ENCODE measurements around the gene KISS1R.
A peak's percentile ranks its signal among the peaks of the same experiment; 100 is the strongest.

Gene KISS1R

DNA sequence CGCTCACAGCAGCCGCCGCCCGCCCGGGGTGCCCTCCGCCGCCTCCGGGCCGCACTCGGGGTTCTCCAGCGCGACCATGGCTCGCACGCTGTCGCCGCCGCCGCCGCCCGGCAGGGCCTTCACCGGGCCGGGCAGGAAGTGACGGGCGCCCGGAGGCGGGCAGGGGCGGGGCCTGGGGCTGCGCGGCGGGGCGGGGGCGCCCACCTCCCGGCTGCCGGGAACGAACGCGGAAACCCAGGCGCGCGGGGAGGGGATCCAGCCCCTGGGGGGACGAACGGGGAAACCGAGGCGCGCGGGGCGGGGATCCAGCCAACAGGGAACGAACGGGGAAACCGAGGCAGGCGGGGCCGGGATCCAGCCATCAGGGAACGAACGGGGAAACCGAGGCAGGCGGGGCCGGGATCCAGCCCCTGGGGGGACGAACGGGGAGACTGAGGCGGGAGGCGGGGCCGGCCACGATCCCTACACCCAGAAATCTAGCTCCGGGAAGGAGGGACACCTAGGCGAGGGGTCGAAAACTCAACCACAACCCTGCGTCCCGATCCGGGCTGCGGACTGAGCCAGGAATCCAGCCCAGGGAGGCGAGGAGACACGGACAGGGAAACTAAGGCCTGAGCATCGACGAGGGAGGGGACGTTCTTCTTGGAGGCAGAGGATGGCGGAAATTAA, 3.9 kb upstream of the KISS1R start, which contains the start of gene R3HDM4:
R3HDM4 (minus strand) TSS at position 140 of the 669 bp plus-strand sequence; CDS start at position 78, 62 bp downstream.
- Histone ChIP-seq H3K9ac (ENCODE audit: low read length) (peak within 1 kb of the TSS; percentile 95), H3K4me3 (ENCODE audit: low read length) (peak within 1 kb of the TSS; percentile 96), H3K79me2 (ENCODE audit: low read length) (peaks cover 52% of the 10 kb centered on the region), H3K4me2 (ENCODE audit: low read length) (peak within 1 kb of the TSS; percentile 95), H3K4me1 (ENCODE audit: low read length) (peaks cover 43% of the 10 kb centered on the region), H4K20me1 (ENCODE audit: insufficient read depth, low read length) (peaks cover 4% of the 10 kb centered on the region; the same call in 1 of the 2 replicates), H3K9me3 (ENCODE audit: insufficient read depth, low read length) (no peaks in the 10 kb centered on the region), H3K36me3 (replicated peaks; ENCODE audit: low read depth, low read length) (peaks cover 17% of the 10 kb centered on the region), H3K27me3 (ENCODE audit: low read depth, low read length) (no peaks in the 10 kb centered on the region), H3K27ac (ENCODE audit: low read length) (peak within 1 kb of the TSS; percentile 80), H2AFZ (ENCODE audit: low read depth, low read length) (no peak within 1 kb of the TSS)
- no peak for TF ChIP-seq EZH2phosphoT487 (IDR thresholded peaks at IDR 0.05; ENCODE audit: low read depth)
- TF ChIP-seq, protein P1, sequence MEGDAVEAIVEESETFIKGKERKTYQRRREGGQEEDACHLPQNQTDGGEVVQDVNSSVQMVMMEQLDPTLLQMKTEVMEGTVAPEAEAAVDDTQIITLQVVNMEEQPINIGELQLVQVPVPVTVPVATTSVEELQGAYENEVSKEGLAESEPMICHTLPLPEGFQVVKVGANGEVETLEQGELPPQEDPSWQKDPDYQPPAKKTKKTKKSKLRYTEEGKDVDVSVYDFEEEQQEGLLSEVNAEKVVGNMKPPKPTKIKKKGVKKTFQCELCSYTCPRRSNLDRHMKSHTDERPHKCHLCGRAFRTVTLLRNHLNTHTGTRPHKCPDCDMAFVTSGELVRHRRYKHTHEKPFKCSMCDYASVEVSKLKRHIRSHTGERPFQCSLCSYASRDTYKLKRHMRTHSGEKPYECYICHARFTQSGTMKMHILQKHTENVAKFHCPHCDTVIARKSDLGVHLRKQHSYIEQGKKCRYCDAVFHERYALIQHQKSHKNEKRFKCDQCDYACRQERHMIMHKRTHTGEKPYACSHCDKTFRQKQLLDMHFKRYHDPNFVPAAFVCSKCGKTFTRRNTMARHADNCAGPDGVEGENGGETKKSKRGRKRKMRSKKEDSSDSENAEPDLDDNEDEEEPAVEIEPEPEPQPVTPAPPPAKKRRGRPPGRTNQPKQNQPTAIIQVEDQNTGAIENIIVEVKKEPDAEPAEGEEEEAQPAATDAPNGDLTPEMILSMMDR (IDR thresholded peaks at IDR 0.05; ENCODE audit: low read depth, low read length): no peak

DNA sequence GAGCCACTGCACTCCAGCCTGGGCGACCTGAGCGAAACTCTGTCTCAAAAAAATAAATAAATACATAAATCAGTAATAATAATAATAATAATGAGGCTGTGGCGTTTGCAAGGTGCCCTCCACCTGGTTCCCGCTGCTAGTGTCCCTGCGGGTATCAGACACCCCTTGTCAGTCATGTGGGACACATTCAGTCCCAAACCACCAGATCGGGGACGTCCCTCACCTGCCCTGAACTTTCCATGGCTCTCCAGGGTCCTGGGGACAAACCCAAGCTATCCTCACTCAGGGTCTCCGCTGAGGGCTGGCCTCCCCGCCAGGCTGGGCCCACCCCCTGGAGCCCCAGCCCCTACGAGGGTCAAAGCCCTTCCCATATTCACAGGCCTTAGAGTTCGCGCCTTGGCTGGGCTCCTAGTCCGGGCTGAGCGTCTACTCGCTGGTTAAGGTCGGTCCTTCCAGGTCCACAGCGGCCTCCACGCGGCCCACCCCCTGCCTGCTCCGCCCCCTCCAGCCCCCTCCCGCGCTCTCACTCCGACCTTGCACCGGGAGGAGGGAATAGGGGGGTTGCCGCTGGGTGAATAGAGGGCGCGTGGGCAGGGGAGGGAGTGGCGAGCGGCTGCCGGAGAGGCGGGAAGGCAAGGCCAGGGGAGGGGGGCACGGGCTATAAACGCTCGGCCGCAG, 349 bp upstream of the KISS1R start:
- Histone ChIP-seq H3K9me3 (ENCODE audit: insufficient read depth, low read length) (no peaks in the 10 kb centered on the region), H3K27ac (ENCODE audit: low read length) (peak overlapping the region; percentile 47), H3K4me1 (ENCODE audit: low read length) (peaks cover 20% of the 10 kb centered on the region), H2AFZ (ENCODE audit: low read depth, low read length) (no peak overlapping the region; the same call in 1 of the 2 replicates), H3K9ac (ENCODE audit: low read length) (peak overlapping the region; percentile 72), H4K20me1 (ENCODE audit: insufficient read depth, low read length) (no peaks in the 10 kb centered on the region), H3K27me3 (ENCODE audit: low read depth, low read length) (no peaks in the 10 kb centered on the region), H3K79me2 (ENCODE audit: low read length) (peaks cover 16% of the 10 kb centered on the region), H3K4me2 (ENCODE audit: low read length) (peak overlapping the region; percentile 93), H3K36me3 (replicated peaks; ENCODE audit: low read depth, low read length) (no peaks in the 10 kb centered on the region), H3K4me3 (ENCODE audit: low read length) (peak overlapping the region; percentile 78)
- TF ChIP-seq EZH2phosphoT487 (IDR thresholded peaks at IDR 0.05; ENCODE audit: low read depth): no peak
- TF ChIP-seq, protein P1 (IDR thresholded peaks at IDR 0.05; ENCODE audit: low read depth, low read length): no peak

DNA sequence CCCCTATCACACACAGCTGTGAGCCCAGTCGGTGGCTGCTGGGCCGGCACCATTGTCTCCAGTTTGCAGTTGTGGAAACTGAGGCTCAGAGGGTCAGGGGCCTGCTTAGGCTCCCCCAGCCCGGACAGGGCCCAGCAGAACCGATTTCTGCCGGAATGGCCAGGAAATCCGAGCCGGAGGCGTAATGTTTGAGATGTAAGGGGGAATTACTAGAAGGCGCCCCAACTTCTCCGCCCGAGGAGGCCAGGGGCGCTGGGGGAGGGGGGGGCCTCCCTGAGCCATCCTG, 962 bp downstream of the KISS1R start:
- TF ChIP-seq, protein P1 (IDR thresholded peaks at IDR 0.05; ENCODE audit: low read depth, low read length): no peak
- TF ChIP-seq EZH2phosphoT487 (IDR thresholded peaks at IDR 0.05; ENCODE audit: low read depth): no peak
- H3K4me2 ChIP-seq (ENCODE audit: low read length): peak overlapping the region; percentile 93
- no peak overlapping the region for H2AFZ ChIP-seq (ENCODE audit: low read depth, low read length)

DNA sequence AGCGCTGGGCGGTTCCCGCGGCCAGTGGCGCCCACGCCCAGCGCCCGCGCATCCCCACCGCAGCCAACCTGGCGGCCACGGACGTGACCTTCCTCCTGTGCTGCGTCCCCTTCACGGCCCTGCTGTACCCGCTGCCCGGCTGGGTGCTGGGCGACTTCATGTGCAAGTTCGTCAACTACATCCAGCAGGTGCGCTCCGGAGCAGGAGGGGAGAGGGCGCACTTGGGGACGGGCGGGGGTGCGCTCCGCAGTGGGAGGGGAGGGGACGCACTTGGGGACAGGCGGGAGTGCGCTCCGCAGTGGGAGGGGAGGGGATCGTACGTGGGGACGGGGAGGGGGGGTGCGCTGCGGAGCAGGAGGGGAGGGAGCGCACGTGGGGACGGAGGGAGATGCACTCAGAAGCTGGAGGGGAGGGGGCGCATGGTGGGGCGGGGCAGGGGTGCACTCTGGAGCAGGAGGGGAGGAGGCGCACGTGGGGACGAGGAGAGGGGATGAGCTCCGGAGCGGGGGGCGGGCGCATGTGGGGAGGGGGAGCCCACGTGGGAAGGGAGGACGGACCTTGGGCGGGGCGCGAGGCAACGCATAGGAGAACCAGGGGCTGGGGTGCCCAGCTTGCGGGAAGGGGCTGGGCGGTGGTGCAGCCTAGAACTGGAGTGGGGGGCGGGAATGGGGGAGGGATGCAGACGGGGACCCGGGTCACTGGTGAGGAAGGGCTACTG, 1.5 kb downstream of the KISS1R start:
- H4K20me1 ChIP-seq (ENCODE audit: insufficient read depth, low read length): no peaks in the 10 kb centered on the region
- peak overlapping the region; percentile 78 for H3K4me3 ChIP-seq (ENCODE audit: low read length)
- peaks cover 26% of the 10 kb centered on the region for H3K4me1 ChIP-seq (ENCODE audit: low read length)
- H3K9me3 ChIP-seq (ENCODE audit: insufficient read depth, low read length): no peaks in the 10 kb centered on the region
- peak overlapping the region; percentile 66 for H3K27ac ChIP-seq (ENCODE audit: low read length)
- TF ChIP-seq EZH2phosphoT487 (IDR thresholded peaks at IDR 0.05; ENCODE audit: low read depth): no peak
- TF ChIP-seq, protein P1 (IDR thresholded peaks at IDR 0.05; ENCODE audit: low read depth, low read length): no peak
- H2AFZ ChIP-seq (ENCODE audit: low read depth, low read length): no peak overlapping the region
- peaks cover 3% of the 10 kb centered on the region for H3K79me2 ChIP-seq (ENCODE audit: low read length)
- H3K4me2 ChIP-seq (ENCODE audit: low read length): peak overlapping the region; percentile 93
- no peaks in the 10 kb centered on the region for H3K27me3 ChIP-seq (ENCODE audit: low read depth, low read length)
- peaks cover under 1% of the 10 kb centered on the region for H3K36me3 ChIP-seq (replicated peaks; ENCODE audit: low read depth, low read length)
- H3K9ac ChIP-seq (ENCODE audit: low read length): peak overlapping the region; percentile 72

More for the DNA sequence above, 962 bp downstream of the KISS1R start:
- no peaks in the 10 kb centered on the region for H3K36me3 ChIP-seq (replicated peaks; ENCODE audit: low read depth, low read length)
- H3K9me3 ChIP-seq (ENCODE audit: insufficient read depth, low read length): no peaks in the 10 kb centered on the region
- H3K79me2 ChIP-seq (ENCODE audit: low read length): peaks cover 7% of the 10 kb centered on the region
- H3K9ac ChIP-seq (ENCODE audit: low read length): peak overlapping the region; percentile 72
- H3K4me1 ChIP-seq (ENCODE audit: low read length): peaks cover 23% of the 10 kb centered on the region
- H4K20me1 ChIP-seq (ENCODE audit: insufficient read depth, low read length): no peaks in the 10 kb centered on the region
- H3K4me3 ChIP-seq (ENCODE audit: low read length): peak overlapping the region; percentile 78
- peak overlapping the region; percentile 33 for H3K27ac ChIP-seq (ENCODE audit: low read length)
- H3K27me3 ChIP-seq (ENCODE audit: low read depth, low read length): no peaks in the 10 kb centered on the region
